Tibial nerve (tissue), 4 donors: ENCODE measurements around the gene EFHC2.

ENCODE experiments used
- CTCF ChIP-seq, 5 experiments: fragments of 200-600 bp in 3 of 5; fragments of 450-650 bp in 2 of 5; sonication (generic) in 3 of 5; IDR thresholded peaks; one replicate each; pipeline ENCODE4 v1.5.1; 2016 to 2019; ENCODE audit warnings: antibody characterized with exemption in 5 of 5, mild to moderate bottlenecking in 3 of 5, moderate library complexity in 2 of 5
- EP300 ChIP-seq, 2 donors: sonication (generic); formaldehyde crosslinking; IDR thresholded peaks; one replicate each; pipeline ENCODE4 v1.6.1; 2017; ENCODE audit warnings: antibody characterized with exemption in 2 of 2, mild to moderate bottlenecking in 1 of 2
- POLR2A ChIP-seq, 2 donors: fragments of 450-650 bp; IDR thresholded peaks; one replicate each; pipeline ENCODE4 v1.6.1; 2017; ENCODE audit warnings: antibody characterized with exemption in 2 of 2, mild to moderate bottlenecking in 2 of 2, moderate library complexity in 2 of 2

GRCh38 chrX:44144177-44144945 is 199.1 kb downstream of the EFHC2 start:
- TF ChIP-seq CTCF (IDR thresholded peaks at IDR 0.05) (no peak), POLR2A (IDR thresholded peaks at IDR 0.05) (no peak), EP300 (IDR thresholded peaks at IDR 0.05) (no peak)
